ENCODE measurements around the gene RNF144B. TPM values are rescaled to one million over a fixed set of nuclear protein-coding genes. Genes with fewer than 3 reads are reported as not detected.

Gene RNF144B
- total RNA-seq, 2 donors from 2014 or later: 1.4 to 1.5 TPM

DNA sequence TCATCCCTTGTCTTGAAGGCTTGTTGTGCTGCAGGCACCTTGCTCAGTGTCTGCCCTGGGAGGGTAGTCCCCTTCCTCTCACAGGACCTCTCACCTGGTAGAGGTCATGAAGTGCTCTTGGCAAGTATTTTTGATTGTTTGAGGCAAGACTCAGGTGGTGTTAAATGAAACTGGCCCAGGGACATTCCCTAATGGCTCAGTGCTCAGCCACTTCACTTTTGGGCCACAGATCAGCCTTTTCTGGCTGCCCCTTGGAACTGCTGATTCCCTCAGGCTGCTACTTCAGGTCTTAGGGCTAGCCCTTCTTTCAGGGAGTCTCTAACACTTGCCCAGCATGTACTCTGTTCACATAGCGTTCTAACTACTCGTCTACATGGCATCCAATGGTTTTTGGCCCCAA, 111.3 kb downstream of the RNF144B start:
- H3K4me1 ChIP-seq (ENCODE audit: control insufficient read depth, insufficient read depth, low read length): peaks cover under 1% of the 10 kb centered on the region
- WGBS, 2 experiments (ENCODE audit: insufficient coverage in 1 of 2, insufficient read length in 1 of 2): 68% methylated on average over 2 of the region's 2 CpGs; no CpG with 5 or more reads in 1 of the 2 experiments
- H3K27ac ChIP-seq (ENCODE audit: low read depth, low read length): no peak overlapping the region
- no peak for DNase-seq
- Mint-ChIP-seq H3K36me3 (ENCODE audit: low read depth) (no peaks in the 10 kb centered on the region), H3K27ac (no peak overlapping the region), H3K4me3 (no peak overlapping the region), H3K9me3 (no peaks in the 10 kb centered on the region), H3K27me3 (ENCODE audit: insufficient read depth) (peaks cover 2% of the 10 kb centered on the region), H3K4me1 (peaks cover 18% of the 10 kb centered on the region)
- no peak overlapping the region for H3K4me3 ChIP-seq (ENCODE audit: low read length)
- no peaks in the 10 kb centered on the region for H3K27me3 ChIP-seq (ENCODE audit: control insufficient read depth, insufficient read depth, low read length, poor library complexity, severe bottlenecking)
- no peaks in the 10 kb centered on the region for H3K9me3 ChIP-seq (ENCODE audit: control insufficient read depth, low read length)
- TF ChIP-seq, protein P1, sequence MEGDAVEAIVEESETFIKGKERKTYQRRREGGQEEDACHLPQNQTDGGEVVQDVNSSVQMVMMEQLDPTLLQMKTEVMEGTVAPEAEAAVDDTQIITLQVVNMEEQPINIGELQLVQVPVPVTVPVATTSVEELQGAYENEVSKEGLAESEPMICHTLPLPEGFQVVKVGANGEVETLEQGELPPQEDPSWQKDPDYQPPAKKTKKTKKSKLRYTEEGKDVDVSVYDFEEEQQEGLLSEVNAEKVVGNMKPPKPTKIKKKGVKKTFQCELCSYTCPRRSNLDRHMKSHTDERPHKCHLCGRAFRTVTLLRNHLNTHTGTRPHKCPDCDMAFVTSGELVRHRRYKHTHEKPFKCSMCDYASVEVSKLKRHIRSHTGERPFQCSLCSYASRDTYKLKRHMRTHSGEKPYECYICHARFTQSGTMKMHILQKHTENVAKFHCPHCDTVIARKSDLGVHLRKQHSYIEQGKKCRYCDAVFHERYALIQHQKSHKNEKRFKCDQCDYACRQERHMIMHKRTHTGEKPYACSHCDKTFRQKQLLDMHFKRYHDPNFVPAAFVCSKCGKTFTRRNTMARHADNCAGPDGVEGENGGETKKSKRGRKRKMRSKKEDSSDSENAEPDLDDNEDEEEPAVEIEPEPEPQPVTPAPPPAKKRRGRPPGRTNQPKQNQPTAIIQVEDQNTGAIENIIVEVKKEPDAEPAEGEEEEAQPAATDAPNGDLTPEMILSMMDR (conservative IDR thresholded peaks at IDR 0.05): no peak
- H3K9ac ChIP-seq (ENCODE audit: extremely low read depth, low read length, poor library complexity, severe bottlenecking): no peak overlapping the region
- H3K36me3 ChIP-seq (ENCODE audit: control insufficient read depth, insufficient read depth, low read length): no peaks in the 10 kb centered on the region

- no peak overlapping the region for H3K27ac Mint-ChIP-seq
- Histone ChIP-seq H3K4me1 (ENCODE audit: control insufficient read depth, insufficient read depth, low read length) (no peaks in the 10 kb centered on the region), H3K27ac (ENCODE audit: low read depth, low read length) (no peak overlapping the region), H3K9ac (ENCODE audit: extremely low read depth, low read length, poor library complexity, severe bottlenecking) (no peak overlapping the region), H3K36me3 (ENCODE audit: control insufficient read depth, insufficient read depth, low read length) (no peaks in the 10 kb centered on the region), H3K4me3 (ENCODE audit: low read length) (no peak overlapping the region), H3K27me3 (ENCODE audit: control insufficient read depth, insufficient read depth, low read length, poor library complexity, severe bottlenecking) (no peaks in the 10 kb centered on the region), H3K9me3 (ENCODE audit: control insufficient read depth, low read length) (no peaks in the 10 kb centered on the region)
- peaks cover 9% of the 10 kb centered on the region for H3K4me1 Mint-ChIP-seq
- H3K9me3 Mint-ChIP-seq: no peaks in the 10 kb centered on the region
- TF ChIP-seq, protein P1 (conservative IDR thresholded peaks at IDR 0.05): no peak
- DNase-seq: no peak
- no peak overlapping the region for H3K4me3 Mint-ChIP-seq
- WGBS, 2 experiments (ENCODE audit: insufficient coverage in 1 of 2, insufficient read length in 1 of 2): 94 to 100% methylated on average over 10 to 12 of the region's 12 CpGs
- H3K36me3 Mint-ChIP-seq (ENCODE audit: low read depth): no peaks in the 10 kb centered on the region
- peaks cover 2% of the 10 kb centered on the region for H3K27me3 Mint-ChIP-seq (ENCODE audit: insufficient read depth)
Observed at GRCh38 chr6:18500921-18501662, 113.9 kb downstream of the RNF144B start.

DNA sequence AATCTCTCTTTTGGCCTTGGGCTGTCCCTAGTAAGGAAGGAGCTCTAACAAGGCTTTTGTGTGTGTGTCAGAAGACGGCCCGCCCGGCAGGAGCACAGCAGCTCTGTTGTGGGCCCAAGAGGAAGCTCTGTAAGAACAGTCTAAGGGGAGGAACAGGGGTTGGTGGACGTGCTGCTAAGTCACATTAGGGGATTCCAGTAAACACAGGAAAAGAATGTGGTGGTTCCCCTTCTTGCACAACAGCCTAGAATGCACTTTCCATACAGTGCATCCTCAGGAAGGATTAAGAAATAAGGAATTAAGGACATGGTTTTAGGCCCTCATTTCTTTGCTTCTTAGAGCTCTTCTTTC, 114.5 kb downstream of the RNF144B start:
- no peak overlapping the region for H3K9ac ChIP-seq (ENCODE audit: extremely low read depth, low read length, poor library complexity, severe bottlenecking)
- H3K4me3 Mint-ChIP-seq: no peak overlapping the region

More for the DNA sequence above, 114.5 kb downstream of the RNF144B start:
- Histone ChIP-seq H3K4me1 (ENCODE audit: control insufficient read depth, insufficient read depth, low read length) (no peaks in the 10 kb centered on the region), H3K9me3 (ENCODE audit: control insufficient read depth, low read length) (no peaks in the 10 kb centered on the region), H3K27me3 (ENCODE audit: control insufficient read depth, insufficient read depth, low read length, poor library complexity, severe bottlenecking) (no peaks in the 10 kb centered on the region), H3K4me3 (ENCODE audit: low read length) (no peak overlapping the region), H3K27ac (ENCODE audit: low read depth, low read length) (no peak overlapping the region), H3K36me3 (ENCODE audit: control insufficient read depth, insufficient read depth, low read length) (no peaks in the 10 kb centered on the region)
- TF ChIP-seq, protein P1 (conservative IDR thresholded peaks at IDR 0.05): no peak
- H3K9me3 Mint-ChIP-seq: no peaks in the 10 kb centered on the region
- no peaks in the 10 kb centered on the region for H3K36me3 Mint-ChIP-seq (ENCODE audit: low read depth)
- 91% methylated on average over 4 of the region's 4 CpGs; no CpG with 5 or more reads in 1 of the 2 experiments for WGBS, 2 experiments (ENCODE audit: insufficient coverage in 1 of 2, insufficient read length in 1 of 2)
- peaks cover 9% of the 10 kb centered on the region for H3K4me1 Mint-ChIP-seq
- DNase-seq: no peak
- H3K27ac Mint-ChIP-seq: no peak overlapping the region
- H3K27me3 Mint-ChIP-seq (ENCODE audit: insufficient read depth): peaks cover 2% of the 10 kb centered on the region

All from endodermal cell (in vitro differentiated cells).